ENCODE measurements around the gene TKFC.

The TKFC gene

GRCh38 chr11:61364012-61364675, 31.1 kb downstream of the TKFC start:
- no peak for TF ChIP-seq CTCF (conservative IDR thresholded peaks at IDR 0.05; ENCODE audit: low read depth, low read length)
- no peak overlapping the region for H3K4me3 ChIP-seq (ENCODE audit: low read length)
- DNase-seq (ENCODE audit: low read depth) = no peak

- TF ChIP-seq CTCF (conservative IDR thresholded peaks at IDR 0.05; ENCODE audit: low read depth, low read length) = no peak
- no peak for DNase-seq (ENCODE audit: low read depth)
- no peak overlapping the region for H3K4me3 ChIP-seq (ENCODE audit: low read length)
These were observed 34.4 kb downstream of the TKFC start for GRCh38 chr11:61367406-61367805.

- DNase-seq (ENCODE audit: low read depth) = no peak
- no peak for TF ChIP-seq CTCF (conservative IDR thresholded peaks at IDR 0.05; ENCODE audit: low read depth, low read length)
- no peak overlapping the region for H3K4me3 ChIP-seq (ENCODE audit: low read length)
These were observed 35.6 kb downstream of the TKFC start for GRCh38 chr11:61368646-61369045.

- no peak for TF ChIP-seq CTCF (conservative IDR thresholded peaks at IDR 0.05; ENCODE audit: low read depth, low read length)
- H3K4me3 ChIP-seq (ENCODE audit: low read length) = no peak overlapping the region
- no peak for DNase-seq (ENCODE audit: low read depth)
These were observed 36.6 kb downstream of the TKFC start for GRCh38 chr11:61369372-61370348.

GRCh38 chr11:61370349-61371005, 37.4 kb downstream of the TKFC start:
- no peak for TF ChIP-seq CTCF (conservative IDR thresholded peaks at IDR 0.05; ENCODE audit: low read depth, low read length)
- H3K4me3 ChIP-seq (ENCODE audit: low read length) = no peak overlapping the region
- DNase-seq (ENCODE audit: low read depth) = no peak

DNA sequence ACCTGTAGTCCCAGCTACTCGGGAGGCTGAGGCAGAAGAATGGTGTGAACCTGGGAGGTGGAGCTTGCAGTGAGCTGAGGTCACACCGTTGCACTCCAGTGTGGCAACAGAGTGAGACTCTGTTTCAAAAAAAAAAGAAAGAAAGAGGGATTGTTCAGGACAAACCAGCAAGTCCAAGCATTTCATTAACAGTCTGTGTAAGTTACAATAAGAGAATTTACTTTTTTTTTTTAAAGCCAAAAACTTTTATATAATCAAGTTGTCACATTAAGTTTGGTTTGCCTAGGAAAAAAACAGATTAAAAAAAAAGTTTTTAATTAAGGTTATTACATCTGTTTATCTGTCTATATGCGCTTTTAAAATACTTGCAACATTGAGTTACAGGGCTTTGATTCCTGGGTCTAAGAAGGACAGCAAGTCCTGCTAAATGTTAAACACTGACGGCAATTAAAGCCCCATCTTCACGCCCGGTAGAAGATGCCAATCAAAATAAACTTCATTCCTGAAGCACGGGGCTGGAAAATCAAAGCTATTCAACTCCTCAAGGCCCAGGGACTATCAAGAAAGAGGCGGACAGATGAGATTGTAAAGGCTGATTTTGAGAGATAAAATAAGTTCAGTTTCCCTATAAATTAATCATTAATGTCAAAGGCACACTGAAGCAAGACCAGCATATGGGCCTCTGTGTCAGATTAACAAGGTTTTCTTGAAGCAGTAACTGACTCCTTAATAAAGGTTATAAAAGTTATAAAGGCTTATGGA, 39.8 kb downstream of the TKFC start:
- no peak for DNase-seq (ENCODE audit: low read depth)
- H3K4me3 ChIP-seq (ENCODE audit: low read length) = no peak overlapping the region
- no peak for TF ChIP-seq CTCF (conservative IDR thresholded peaks at IDR 0.05; ENCODE audit: low read depth, low read length)

Data from retinal pigment epithelial cell (primary cell).